HepG2 (cell line): ENCODE results near the gene KDM1B. TPM values are rescaled to one million over a fixed set of nuclear protein-coding genes. Genes with fewer than 3 reads are reported as not detected.

Experiments
- ATAC-seq: fragments of 200-7000 bp; cut with Tn5 transposase; 3 replicates; pipeline ENCODE4 v1.9.1; 2020; ENCODE audit warnings: mild to moderate bottlenecking, moderate library complexity
- BruUV-seq: library from RNA; stranded (reverse); fragments of 400-500 nt; replicated peaks from 2 replicates; lab custom pipeline; 2021; lab: Mats Ljungman, UMichigan
- CTCF ChIA-PET: fragments of 300-600 bp; formaldehyde crosslinking; extraction: SDS; loops from one replicate; lab custom pipeline; 2021; ENCODE audit warnings: low total read pairs, inconsistent platforms, low intra/inter-chr PET ratio; lab: Yijun Ruan, JAX
- POLR2A ChIA-PET: fragments of 350-600 bp; sonication (Branson Sonifier 250); formaldehyde crosslinking; loops from one replicate; lab custom pipeline; 2020; ENCODE audit warnings: antibody characterized with exemption, inconsistent platforms; lab: Yijun Ruan, JAX
- DNase-seq: peaks from one replicate; pipeline ENCODE4 v3.0.0-alpha.2; 2015; ENCODE audit warnings: low spot score
- FAIRE-seq: peaks from 3 replicates; lab custom pipeline; 2011; peaks lifted over from hg19 to GRCh38; lab: Jason Lieb, UNC
- H2AFZ ChIP-seq: one replicate; pipeline ENCODE4 v1.6.1; 2011; ENCODE audit warnings: low read length, inconsistent platforms
- H3K27ac ChIP-seq: fragments of 300-600 bp; 3 replicates; pipeline ENCODE4 v1.8.0; 2011; ENCODE audit warnings: mixed run types, mild to moderate bottlenecking, mixed read lengths, low read length, inconsistent platforms; ENCODE audit not compliant: insufficient read depth; ENCODE audit errors: extremely low read length
- H3K27me3 ChIP-seq, 2 experiments: fragments of 200-600 bp in 1 of 2; 2 replicates in 1 of 2; 3 replicates in 1 of 2; pipeline versions ENCODE4 v1.6.0 to v1.8.0; 2011; ENCODE audit warnings: low read length in 2 of 2, mild to moderate bottlenecking in 2 of 2, moderate library complexity in 2 of 2, inconsistent platforms in 1 of 2; ENCODE audit not compliant: insufficient read depth in 2 of 2, control insufficient read depth in 1 of 2
- H3K36me3 ChIP-seq, 2 experiments: fragments of 200-600 bp in 1 of 2; replicated peaks in 1 of 2; 2 replicates in 1 of 2; 3 replicates in 1 of 2; pipeline versions ENCODE4 v1.5.1 to v1.8.0; 2011; ENCODE audit warnings: low read length in 2 of 2, inconsistent platforms in 1 of 2; ENCODE audit not compliant: insufficient read depth in 2 of 2, control insufficient read depth in 1 of 2
- H3K4me1 ChIP-seq: 2 replicates; pipeline ENCODE4 v1.5.1; 2012; ENCODE audit warnings: low read length, inconsistent platforms; ENCODE audit not compliant: insufficient read depth
- H3K4me2 ChIP-seq: 2 replicates; pipeline ENCODE4 v1.6.0; 2011; ENCODE audit warnings: low read depth, low read length, inconsistent platforms
- H3K4me3 ChIP-seq, 3 experiments: fragments of 200-600 bp in 1 of 3; sonication (generic), shearing (Covaris generic) in 1 of 3; replicated peaks in 1 of 3; 2 replicates each; pipeline ENCODE4 v1.5.1; 2011 to 2016; ENCODE audit warnings: low read length in 3 of 3, inconsistent platforms in 2 of 3, low read depth in 2 of 3, mild to moderate bottlenecking in 2 of 3, control low read depth in 1 of 3, mixed read lengths in 1 of 3; ENCODE audit not compliant: insufficient read depth in 1 of 3
- H3K79me2 ChIP-seq: one replicate; pipeline ENCODE4 v1.6.1; 2011; ENCODE audit warnings: low read length, inconsistent platforms; ENCODE audit not compliant: insufficient read depth
- H3K9ac ChIP-seq: 2 replicates; pipeline ENCODE4 v1.6.0; 2011; ENCODE audit warnings: mild to moderate bottlenecking, low read depth, low read length, inconsistent platforms; ENCODE audit not compliant: insufficient read depth
- H3K9me3 ChIP-seq: 2 replicates; pipeline ENCODE4 v1.5.1; 2012; ENCODE audit warnings: mild to moderate bottlenecking, low read length
- H4K20me1 ChIP-seq: 2 replicates; pipeline ENCODE4 v1.6.0; 2011; ENCODE audit warnings: inconsistent platforms, mild to moderate bottlenecking, low read length, moderate library complexity; ENCODE audit not compliant: insufficient read depth
- CEBPZ ChIP-seq: IDR thresholded peaks from 2 replicates; pipeline ENCODE4 v1.6.1; 2012; ENCODE audit warnings: low read length, improper control_type of control experiment
- GZF1 ChIP-seq: sonication (generic); formaldehyde crosslinking; IDR thresholded peaks from 2 replicates; pipeline ENCODE4 v1.5.1; 2020; ENCODE audit warnings: mild to moderate bottlenecking, missing genetic modification reagents
- IKZF5 ChIP-seq: IDR thresholded peaks from 2 replicates; pipeline ENCODE4 v1.6.1; 2018; ENCODE audit warnings: missing genetic modification reagents, mild to moderate bottlenecking, missing compliant biosample characterization
- MLX ChIP-seq: IDR thresholded peaks from 2 replicates; pipeline ENCODE4 v1.6.1; 2016
- MXD3 ChIP-seq: IDR thresholded peaks from 2 replicates; pipeline ENCODE4 v1.6.1; 2016; ENCODE audit warnings: mild to moderate bottlenecking, missing biosample characterization, missing genetic modification reagents
- POLR2AphosphoS2 ChIP-seq: IDR thresholded peaks from 2 replicates; pipeline ENCODE4 v1.6.1; 2011; ENCODE audit warnings: low read depth, low read length, improper control_type of control experiment
- RBM22 ChIP-seq: fragments of 200-400 bp; formaldehyde crosslinking; optimal IDR thresholded peaks from 2 replicates; pipeline ENCODE3; 2017; ENCODE audit warnings: mild to moderate bottlenecking, low read length, moderate library complexity
- SNAPC2 ChIP-seq: sonication (generic); formaldehyde crosslinking; IDR thresholded peaks from 2 replicates; pipeline ENCODE4 v1.8.1; 2022; ENCODE audit warnings: mild to moderate bottlenecking, missing genetic modification reagents
- TSC22D2 ChIP-seq: sonication (generic); formaldehyde crosslinking; IDR thresholded peaks from 2 replicates; pipeline ENCODE4 v1.5.1; 2020; ENCODE audit warnings: missing genetic modification reagents, mild to moderate bottlenecking, borderline replicate concordance
- ZNF557 ChIP-seq: sonication (generic); formaldehyde crosslinking; IDR thresholded peaks from 2 replicates; pipeline ENCODE4 v1.4.0; 2020; ENCODE audit warnings: missing genetic modification reagents
- WGBS: methylation state at CpG from one replicate; pipeline ENCODE4 v1.1.6; 2017; ENCODE audit warnings: low lambda C conversion rate; 5-methylcytosine and 5-hydroxymethylcytosine counted together
- in situ Hi-C: cut with HindIII; loops from 2 replicates; pipeline ENCODE4 v1.10.0; 2017; ENCODE audit warnings: low pct_unique_long_range_greater_than_20kb; ENCODE audit not compliant: extremely low pct_ligation_motif_present
- intact Hi-C: fragments of 100-400 bp; cut with micrococcal nuclease; formaldehyde crosslinking; loops from one replicate; pipeline ENCODE4 v1.10.0; 2022; ENCODE audit not compliant: unreplicated experiment
- polyA plus RNA-seq, 8 experiments: library from polyadenylated mRNA; depleted of rRNA in 3 of 8; stranded (reverse) in 7 of 8; unstranded in 1 of 8; fragments of >200 nt; fragmentation: Illumina TruSeq in 4 of 8; extraction: Trizol in 4 of 8; gene quantifications; 2 replicates each; pipeline versions ENCODE4 v1.2.1 to v1.2.3, GENCODE V29; 2011 to 2016; ENCODE audit warnings: low read depth in 4 of 8, missing spikeins in 1 of 8, mixed read lengths in 1 of 8; ENCODE audit not compliant: insufficient read depth in 1 of 8
- total RNA-seq, 5 experiments: library from RNA; depleted of rRNA; stranded (reverse); fragments of >200 nt; fragmentation: Illumina TruSeq; extraction: Trizol; gene quantifications; 2 replicates each; pipeline ENCODE4 v1.2.3, GENCODE V29; 2016; ENCODE audit warnings: low read depth in 1 of 5
- TF ChIP-seq, protein P1 (sequence below): sonication (generic); formaldehyde crosslinking; IDR thresholded peaks from 2 replicates; pipeline ENCODE4 v1.8.1; 2023; ENCODE audit warnings: mild to moderate bottlenecking, missing genetic modification reagents

Gene KDM1B
- total and polyA plus RNA-seq, 2 of the 13 experiments (the other 11 are each of a cell fraction or from before 2014, with no cell fraction given), result 9.8 to 13.2 TPM

DNA sequence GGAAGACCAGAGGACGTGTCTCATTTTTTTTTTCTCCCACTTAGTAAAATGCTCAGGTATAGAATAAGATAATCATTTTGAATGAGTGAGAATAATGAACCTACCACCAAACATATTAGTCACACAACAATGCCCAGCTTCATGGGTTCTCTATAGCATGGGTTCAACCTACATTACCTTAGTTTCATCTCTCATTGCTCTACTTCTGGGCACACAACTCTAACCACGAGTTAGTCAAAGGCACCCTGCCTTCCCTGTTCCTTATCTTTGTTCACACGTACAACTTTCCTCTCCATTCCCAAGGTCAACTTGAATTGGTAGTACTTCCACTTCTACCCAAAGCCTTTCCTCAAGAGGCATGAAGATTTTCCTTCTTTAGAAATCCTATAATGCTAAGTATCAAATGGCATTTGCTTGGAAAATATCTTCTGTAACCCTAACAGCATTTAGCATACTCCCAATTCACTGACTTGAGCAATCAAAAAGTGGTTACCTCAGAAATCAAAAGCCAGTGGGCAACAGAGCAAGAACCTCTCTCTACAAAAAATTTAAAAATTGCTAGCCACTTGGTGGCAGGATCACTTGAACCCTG is 88.2 kb downstream of the KDM1B start:
- BruUV-seq, result no TSS peak
- FAIRE-seq, result no peak
- Histone ChIP-seq H3K4me1 (peaks cover 27% of the 10 kb centered on the region), H3K27ac (no peak overlapping the region), H3K9ac (no peak overlapping the region), H3K4me2 (no peak overlapping the region)
- CTCF ChIA-PET, result no interaction called here
- POLR2A ChIA-PET, result no interaction called here
- no peak for ATAC-seq
- DNase-seq, result no peak
- TF ChIP-seq MXD3 (CRISPR knock-in tag), result no peak
- TF ChIP-seq GZF1, result no peak
- peak; percentile 33 for TF ChIP-seq RBM22
- TF ChIP-seq POLR2AphosphoS2, result peak; percentile 72; the same call in 1 of the 2 replicates
- TF ChIP-seq MLX, result no peak
- no peak for TF ChIP-seq TSC22D2 (CRISPR knock-in tag)
- TF ChIP-seq ZNF557 (CRISPR knock-in tag), result no peak
- TF ChIP-seq, all 625 proteins: peak for 2
- H3K36me3 ChIP-seq, result peaks cover 16 to 77% of the 10 kb centered on the region in 2 experiments
- no peaks in the 10 kb centered on the region for H4K20me1 ChIP-seq
- WGBS, result 98% methylated on average over 3 of the region's 3 CpGs
- H3K27me3 ChIP-seq, result no peaks in the 10 kb centered on the region
- no peak overlapping the region for H3K4me3 ChIP-seq
- H2AFZ ChIP-seq, result no peak overlapping the region
- no peaks in the 10 kb centered on the region for H3K9me3 ChIP-seq
- in situ Hi-C loops (no loop called here), intact Hi-C loops (no loop called here)
- H3K79me2 ChIP-seq, result peaks cover 10% of the 10 kb centered on the region

DNA sequence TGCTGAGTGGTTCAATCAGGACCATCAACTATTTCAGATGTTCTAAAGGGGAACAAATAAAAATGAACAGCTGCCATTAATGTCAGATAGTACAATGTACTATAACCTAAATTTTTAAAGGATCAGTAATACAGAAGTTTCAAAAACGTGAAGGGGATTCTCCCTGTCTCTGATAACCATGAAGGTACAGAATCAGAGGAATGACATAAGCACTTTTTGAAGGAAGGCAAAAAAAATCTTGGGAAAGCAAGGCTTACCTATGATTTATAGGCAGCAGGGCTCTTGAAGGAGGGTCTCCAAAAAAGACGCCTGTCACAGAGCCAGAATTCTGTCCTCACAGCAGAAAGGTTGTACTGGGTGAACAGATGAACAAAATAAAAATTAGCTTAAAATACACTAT is 89.0 kb downstream of the KDM1B start:
- 97% methylated on average over 2 of the region's 2 CpGs for WGBS
- Histone ChIP-seq H3K36me3 (peaks cover 16 to 79% of the 10 kb centered on the region in 2 experiments), H4K20me1 (no peaks in the 10 kb centered on the region), H3K27ac (no peak overlapping the region), H3K4me2 (no peak overlapping the region), H3K9me3 (no peaks in the 10 kb centered on the region), H3K4me1 (peaks cover 27% of the 10 kb centered on the region), H3K9ac (no peak overlapping the region), H3K4me3 (no peak overlapping the region), H3K79me2 (peaks cover 17% of the 10 kb centered on the region), H2AFZ (no peak overlapping the region), H3K27me3 (no peaks in the 10 kb centered on the region)
- ATAC-seq (no peak), FAIRE-seq (no peak), DNase-seq (no peak)
- intact Hi-C loops (no loop called here), in situ Hi-C loops (no loop called here)
- no TSS peak for BruUV-seq
- ChIA-PET POLR2A (no interaction called here), CTCF (no interaction called here)
- TF ChIP-seq IKZF5 (CRISPR knock-in tag), result no peak
- TF ChIP-seq, protein P1, sequence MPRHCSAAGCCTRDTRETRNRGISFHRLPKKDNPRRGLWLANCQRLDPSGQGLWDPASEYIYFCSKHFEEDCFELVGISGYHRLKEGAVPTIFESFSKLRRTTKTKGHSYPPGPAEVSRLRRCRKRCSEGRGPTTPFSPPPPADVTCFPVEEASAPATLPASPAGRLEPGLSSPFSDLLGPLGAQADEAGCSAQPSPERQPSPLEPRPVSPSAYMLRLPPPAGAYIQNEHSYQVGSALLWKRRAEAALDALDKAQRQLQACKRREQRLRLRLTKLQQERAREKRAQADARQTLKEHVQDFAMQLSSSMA (CRISPR knock-in tag), result no peak
- TF ChIP-seq CEBPZ, result no peak
- no peak for TF ChIP-seq SNAPC2 (CRISPR knock-in tag)
